ENCODE results near the gene UBAC1. TPM values are rescaled to one million over a fixed set of nuclear protein-coding genes. Genes with fewer than 3 reads are reported as not detected.

Gene UBAC1
- total RNA-seq, 1 experiment from 2014 or later: 55.4 TPM

GRCh38 chr9:135941288-135941995 is 19.7 kb downstream of the UBAC1 start:
- no peaks in the 10 kb centered on the region for H3K9me3 ChIP-seq
- peaks cover 3% of the 10 kb centered on the region for H3K4me1 ChIP-seq
- intact Hi-C loops (cut with micrococcal nuclease; ENCODE audit: unreplicated experiment): loop anchor here (10.0 kb wide), 1 partner anchor 77 kb away; no protein-coding TSS in a partner anchor
- Mint-ChIP-seq H3K27ac (ENCODE audit: unreplicated experiment) (no peak overlapping the region), H3K4me1 (ENCODE audit: low read depth, unreplicated experiment) (no peaks in the 10 kb centered on the region), H3K4me3 (ENCODE audit: unreplicated experiment) (no peak overlapping the region), H3K36me3 (ENCODE audit: insufficient read depth, unreplicated experiment) (peaks cover 87% of the 10 kb centered on the region), H3K27me3 (ENCODE audit: insufficient read depth, unreplicated experiment) (no peaks in the 10 kb centered on the region), H3K9me3 (ENCODE audit: unreplicated experiment) (no peaks in the 10 kb centered on the region)
- ChIA-PET CTCF (no interaction called here), POLR2A (no interaction called here)
- peaks cover 3% of the 10 kb centered on the region for H3K36me3 ChIP-seq (ENCODE audit: control insufficient read depth, insufficient read depth, low read length)
- DNase-seq: no peak
- H3K4me3 ChIP-seq (ENCODE audit: low read depth, low read length): no peak overlapping the region
- H3K27me3 ChIP-seq (replicated peaks; ENCODE audit: control insufficient read depth, insufficient read depth, low read length): no peaks in the 10 kb centered on the region
- BruUV-seq (replicated peaks): no TSS peak
- TF ChIP-seq CTCF (IDR thresholded peaks at IDR 0.05; ENCODE audit: insufficient read depth in 1 of 2, low read depth in 1 of 2, low read length in 1 of 2, severe bottlenecking in 1 of 2, unreplicated experiment in 1 of 2): no peak

GRCh38 chr9:135939351-135940265 is 21.6 kb downstream of the UBAC1 start:
- H3K27me3 ChIP-seq (replicated peaks; ENCODE audit: control insufficient read depth, insufficient read depth, low read length): no peaks in the 10 kb centered on the region
- no peaks in the 10 kb centered on the region for H3K9me3 Mint-ChIP-seq (ENCODE audit: unreplicated experiment)
- BruUV-seq (replicated peaks): no TSS peak
- no peaks in the 10 kb centered on the region for H3K9me3 ChIP-seq
- no peak overlapping the region for H3K4me3 Mint-ChIP-seq (ENCODE audit: unreplicated experiment)
- H3K4me3 ChIP-seq (ENCODE audit: low read depth, low read length): no peak overlapping the region
- POLR2A ChIA-PET: no interaction called here
- DNase-seq: no peak
- no peak for TF ChIP-seq CTCF (IDR thresholded peaks at IDR 0.05; ENCODE audit: insufficient read depth in 1 of 2, low read depth in 1 of 2, low read length in 1 of 2, severe bottlenecking in 1 of 2, unreplicated experiment in 1 of 2)
- H3K27me3 Mint-ChIP-seq (ENCODE audit: insufficient read depth, unreplicated experiment): no peaks in the 10 kb centered on the region
- H3K27ac Mint-ChIP-seq (ENCODE audit: unreplicated experiment): no peak overlapping the region
- intact Hi-C loops (cut with micrococcal nuclease; ENCODE audit: unreplicated experiment): loop anchor here (10.0 kb wide), 1 partner anchor 75 kb away; no protein-coding TSS in a partner anchor
- peaks cover 86% of the 10 kb centered on the region for H3K36me3 Mint-ChIP-seq (ENCODE audit: insufficient read depth, unreplicated experiment)
- H3K36me3 ChIP-seq (ENCODE audit: control insufficient read depth, insufficient read depth, low read length): peaks cover 1% of the 10 kb centered on the region; the same call in 1 of the 2 replicates
- no peaks in the 10 kb centered on the region for H3K4me1 Mint-ChIP-seq (ENCODE audit: low read depth, unreplicated experiment)
- no peaks in the 10 kb centered on the region for H3K4me1 ChIP-seq
- CTCF ChIA-PET: no interaction called here

All from Caco-2 (cell line).